Measurements from ENCODE around the gene SCART1. TPM values are rescaled to one million over a fixed set of nuclear protein-coding genes. Genes with fewer than 3 reads are reported as not detected.

The SCART1 gene
- total and polyA plus RNA-seq, 4 donors = 0.33 to 4.8 (median 2.0) TPM

- H3K9me3 ChIP-seq (ENCODE audit: control insufficient read depth in 4 of 4, insufficient read depth in 3 of 4, low read length in 3 of 4) = peaks cover 0 to 2% (median 0%) of the 10 kb centered on the region in 4 donors
- no peak for TF ChIP-seq CTCF (IDR thresholded peaks at IDR 0.05; ENCODE audit: control extremely low read depth, extremely low read depth)
- DNase-seq = no peak
- no peaks in the 10 kb centered on the region for H3K27me3 ChIP-seq (ENCODE audit: control insufficient read depth in 3 of 3, insufficient read depth in 3 of 3, low read length in 2 of 3)
- no peak overlapping the region for H3K4me3 ChIP-seq
- no peak overlapping the region for H3K27ac ChIP-seq (ENCODE audit: low read depth in 1 of 2, low read length in 1 of 2)
- WGBS, 2 donors = 80 to 87% methylated on average over 10 of the region's 10 CpGs
- H3K9ac ChIP-seq (ENCODE audit: insufficient read depth in 1 of 2, low read length in 2 of 2) = no peak overlapping the region
- no peaks in the 10 kb centered on the region for H3K36me3 ChIP-seq (ENCODE audit: control insufficient read depth in 4 of 4, insufficient read depth in 4 of 4, low read length in 4 of 4)
- ATAC-seq (ENCODE audit: insufficient read depth, low FRiP score) = no peak
- H3K4me1 ChIP-seq (ENCODE audit: control insufficient read depth in 5 of 5, insufficient read depth in 5 of 5, low read length in 5 of 5) = no peaks in the 10 kb centered on the region
Observed at GRCh38 chr10:133454204-133454893, 604 bp downstream of the SCART1 start.

- no peak for TF ChIP-seq CTCF (IDR thresholded peaks at IDR 0.05; ENCODE audit: control extremely low read depth, extremely low read depth)
- Histone ChIP-seq H3K4me3 (no peak overlapping the region), H3K9me3 (ENCODE audit: control insufficient read depth in 4 of 4, insufficient read depth in 3 of 4, low read length in 3 of 4) (peaks cover 0 to 2% (median 0%) of the 10 kb centered on the region in 4 donors), H3K4me1 (ENCODE audit: control insufficient read depth in 5 of 5, insufficient read depth in 5 of 5, low read length in 5 of 5) (no peaks in the 10 kb centered on the region), H3K36me3 (ENCODE audit: control insufficient read depth in 4 of 4, insufficient read depth in 4 of 4, low read length in 4 of 4) (no peaks in the 10 kb centered on the region), H3K27ac (ENCODE audit: low read depth in 1 of 2, low read length in 1 of 2) (no peak overlapping the region), H3K9ac (ENCODE audit: insufficient read depth in 1 of 2, low read length in 2 of 2) (no peak overlapping the region), H3K27me3 (ENCODE audit: control insufficient read depth in 3 of 3, insufficient read depth in 3 of 3, low read length in 2 of 3) (no peaks in the 10 kb centered on the region)
- no peak for DNase-seq
- WGBS, 2 donors = 76 to 78% methylated on average over 5 of the region's 5 CpGs
- no peak for ATAC-seq (ENCODE audit: insufficient read depth, low FRiP score)
Observed at GRCh38 chr10:133455196-133455595, 1.5 kb downstream of the SCART1 start.

- WGBS, 2 donors = 84 to 86% methylated on average over 7 of the region's 7 CpGs
- no peak overlapping the region for H3K4me3 ChIP-seq
- ATAC-seq (ENCODE audit: insufficient read depth, low FRiP score) = no peak
Observed at GRCh38 chr10:133455611-133456031, 1.9 kb downstream of the SCART1 start.

More at GRCh38 chr10:133455611-133456031, 1.9 kb downstream of the SCART1 start:
- peaks cover 0 to 2% (median 0%) of the 10 kb centered on the region in 4 donors for H3K9me3 ChIP-seq (ENCODE audit: control insufficient read depth in 4 of 4, insufficient read depth in 3 of 4, low read length in 3 of 4)
- DNase-seq = no peak
- no peaks in the 10 kb centered on the region for H3K36me3 ChIP-seq (ENCODE audit: control insufficient read depth in 4 of 4, insufficient read depth in 4 of 4, low read length in 4 of 4)
- H3K27me3 ChIP-seq (ENCODE audit: control insufficient read depth in 3 of 3, insufficient read depth in 3 of 3, low read length in 2 of 3) = no peaks in the 10 kb centered on the region
- TF ChIP-seq CTCF (IDR thresholded peaks at IDR 0.05; ENCODE audit: control extremely low read depth, extremely low read depth) = no peak
- H3K27ac ChIP-seq (ENCODE audit: low read depth in 1 of 2, low read length in 1 of 2) = no peak overlapping the region
- no peak overlapping the region for H3K9ac ChIP-seq (ENCODE audit: insufficient read depth in 1 of 2, low read length in 2 of 2)
- no peaks in the 10 kb centered on the region for H3K4me1 ChIP-seq (ENCODE audit: control insufficient read depth in 5 of 5, insufficient read depth in 5 of 5, low read length in 5 of 5)
